K562 (cell line): Measurements from ENCODE around the gene USP19.
A peak's percentile ranks its signal among the peaks of the same experiment; 100 is the strongest.

Source experiments
- CBFB ChIP-seq: sonication (generic); formaldehyde crosslinking; IDR thresholded peaks from 2 replicates; pipeline ENCODE4 v1.4.0; 2020; ENCODE audit warnings: mild to moderate bottlenecking, missing genetic modification reagents
- CREB1 ChIP-seq, 2 experiments: sonication (generic) in 1 of 2; formaldehyde crosslinking in 1 of 2; IDR thresholded peaks; 2 replicates each; pipeline versions ENCODE4 v1.6.1 to v1.8.0; 2012 to 2022; ENCODE audit warnings: inconsistent platforms in 1 of 2, mild to moderate bottlenecking in 1 of 2, missing genetic modification reagents in 1 of 2, moderate library complexity in 1 of 2
- CTCF ChIP-seq, 3 experiments: IDR thresholded peaks in 2 of 3; conservative IDR thresholded peaks in 1 of 3; 2 replicates each; pipeline ENCODE4 v1.5.1; 2011 to 2012; ENCODE audit warnings: low read length in 3 of 3, mild to moderate bottlenecking in 3 of 3, control low read depth in 2 of 3, improper control_type of control experiment in 1 of 3, inconsistent platforms in 1 of 3, low read depth in 1 of 3, mixed read lengths in 1 of 3, moderate library complexity in 1 of 3; ENCODE audit not compliant: insufficient read depth in 2 of 3
- MAFK ChIP-seq: IDR thresholded peaks from 2 replicates; pipeline ENCODE4 v1.6.1; 2011; ENCODE audit warnings: low read length, improper control_type of control experiment
- POLR2A ChIP-seq: fragments of 450-650 bp; conservative IDR thresholded peaks from 2 replicates; pipeline ENCODE4 v1.6.1; 2016
- U2AF1 ChIP-seq: fragments of 200-400 bp; formaldehyde crosslinking; optimal IDR thresholded peaks from 2 replicates; pipeline ENCODE3; 2017; ENCODE audit warnings: mild to moderate bottlenecking, low read depth, low read length, moderate library complexity
- ZHX1 ChIP-seq: fragments of 150-350 bp; conservative IDR thresholded peaks from 2 replicates; pipeline ENCODE4 v1.6.1; 2014; ENCODE audit warnings: low read length
- ZNF589 ChIP-seq: fragments of 200-800 bp; sonication (Bioruptor generic); IDR thresholded peaks from 2 replicates; pipeline ENCODE4 v1.6.1; 2016; ENCODE audit warnings: low read depth, missing genetic modification characterization, missing compliant biosample characterization
- TF ChIP-seq, protein P1 (sequence below): sonication (generic); formaldehyde crosslinking; IDR thresholded peaks from 2 replicates; pipeline ENCODE4 v1.8.0; 2022; ENCODE audit warnings: missing genetic modification reagents, mild to moderate bottlenecking, moderate library complexity, borderline replicate concordance
- TF ChIP-seq, protein P2 (sequence below): fragments of 450-650 bp; formaldehyde crosslinking; conservative IDR thresholded peaks from 2 replicates; pipeline ENCODE4 v1.4.0; 2022; ENCODE audit warnings: mild to moderate bottlenecking, missing genetic modification characterization
- TF ChIP-seq, protein P3 (sequence below): sonication (generic); formaldehyde crosslinking; IDR thresholded peaks from 2 replicates; pipeline ENCODE4 v1.9.0; 2022; ENCODE audit warnings: mild to moderate bottlenecking, missing genetic modification reagents

GRCh38 chr3:49124991-49125670, 4.5 kb upstream of the USP19 start:
- TF ChIP-seq, protein P1, sequence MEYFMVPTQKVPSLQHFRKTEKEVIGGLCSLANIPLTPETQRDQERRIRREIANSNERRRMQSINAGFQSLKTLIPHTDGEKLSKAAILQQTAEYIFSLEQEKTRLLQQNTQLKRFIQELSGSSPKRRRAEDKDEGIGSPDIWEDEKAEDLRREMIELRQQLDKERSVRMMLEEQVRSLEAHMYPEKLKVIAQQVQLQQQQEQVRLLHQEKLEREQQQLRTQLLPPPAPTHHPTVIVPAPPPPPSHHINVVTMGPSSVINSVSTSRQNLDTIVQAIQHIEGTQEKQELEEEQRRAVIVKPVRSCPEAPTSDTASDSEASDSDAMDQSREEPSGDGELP, result no peak
- TF ChIP-seq, protein P2, sequence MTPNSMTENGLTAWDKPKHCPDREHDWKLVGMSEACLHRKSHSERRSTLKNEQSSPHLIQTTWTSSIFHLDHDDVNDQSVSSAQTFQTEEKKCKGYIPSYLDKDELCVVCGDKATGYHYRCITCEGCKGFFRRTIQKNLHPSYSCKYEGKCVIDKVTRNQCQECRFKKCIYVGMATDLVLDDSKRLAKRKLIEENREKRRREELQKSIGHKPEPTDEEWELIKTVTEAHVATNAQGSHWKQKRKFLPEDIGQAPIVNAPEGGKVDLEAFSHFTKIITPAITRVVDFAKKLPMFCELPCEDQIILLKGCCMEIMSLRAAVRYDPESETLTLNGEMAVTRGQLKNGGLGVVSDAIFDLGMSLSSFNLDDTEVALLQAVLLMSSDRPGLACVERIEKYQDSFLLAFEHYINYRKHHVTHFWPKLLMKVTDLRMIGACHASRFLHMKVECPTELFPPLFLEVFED (CRISPR knock-in tag), result no peak
- TF ChIP-seq U2AF1, result no peak
- TF ChIP-seq POLR2A, result no peak
- TF ChIP-seq ZHX1, result no peak
- no peak for TF ChIP-seq CBFB (CRISPR knock-in tag)
- no peak for TF ChIP-seq MAFK
- TF ChIP-seq CTCF (IDR thresholded peaks at IDR 0.05 in 2 of 3, conservative IDR thresholded peaks at IDR 0.05 in 1 of 3; ENCODE audit: insufficient read depth in 2 of 3, low read depth in 1 of 3, low read length in 3 of 3), result peak in 1 of 3 experiments; percentile 39; a peak in 2 of 6 replicates
- TF ChIP-seq, protein P3, sequence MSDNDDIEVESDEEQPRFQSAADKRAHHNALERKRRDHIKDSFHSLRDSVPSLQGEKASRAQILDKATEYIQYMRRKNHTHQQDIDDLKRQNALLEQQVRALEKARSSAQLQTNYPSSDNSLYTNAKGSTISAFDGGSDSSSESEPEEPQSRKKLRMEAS (CRISPR knock-in tag), result no peak
- no peak for TF ChIP-seq CREB1 (IDR thresholded peaks at IDR 0.05)
- TF ChIP-seq CREB1 (CRISPR knock-in tag; IDR thresholded peaks at IDR 0.05), result no peak
- TF ChIP-seq ZNF589, result no peak
